SK-N-SH (cell line): ENCODE data around the gene PIAS3. TPM values are rescaled to one million over a fixed set of nuclear protein-coding genes. Genes with fewer than 3 reads are reported as not detected.
A peak's percentile ranks its signal among the peaks of the same experiment; 100 is the strongest.

ENCODE experiments used
- CTCF ChIA-PET: fragments of 300-600, 350-600 bp; formaldehyde crosslinking; extraction: SDS; loops from one replicate; lab custom pipeline; 2021; lab: Yijun Ruan, JAX
- POLR2A ChIA-PET: fragments of 350-600 bp; sonication (Branson Sonifier 250); formaldehyde crosslinking; extraction: SDS; loops from one replicate; lab custom pipeline; 2020; ENCODE audit warnings: antibody characterized with exemption, inconsistent platforms; lab: Yijun Ruan, JAX
- DNase-seq: peaks from one replicate; pipeline ENCODE4 v3.0.0; 2012
- H2AFZ ChIP-seq: fragments of 200-600 bp; sonication (generic); 2 replicates; pipeline ENCODE4 v1.8.1; 2016; ENCODE audit warnings: antibody characterized with exemption, mild to moderate bottlenecking, low read depth
- H3F3A ChIP-seq: fragments of 200-600 bp; sonication (generic); replicated peaks from 2 replicates; pipeline ENCODE3; 2016; ENCODE audit warnings: antibody characterized with exemption, mild to moderate bottlenecking; ENCODE audit not compliant: insufficient read depth
- H3K27ac ChIP-seq, 2 experiments: fragments of 200-500 bp in 1 of 2; fragments of 200-600 bp in 1 of 2; sonication (Bioruptor generic) in 1 of 2; sonication (generic), shearing (Covaris generic) in 1 of 2; 2 replicates each; pipeline versions ENCODE4 v1.5.1 to v1.6.1; 2014 to 2016; ENCODE audit warnings: low read depth in 2 of 2, inconsistent platforms in 1 of 2, low read length in 1 of 2, mild to moderate bottlenecking in 1 of 2, mixed read lengths in 1 of 2
- H3K27me3 ChIP-seq: fragments of 200-600 bp; sonication (generic), shearing (Covaris generic); 2 replicates; pipeline ENCODE4 v1.6.1; 2016; ENCODE audit warnings: mixed run types; ENCODE audit not compliant: insufficient read depth
- H3K36me3 ChIP-seq, 2 experiments: fragments of 200-500 bp in 1 of 2; fragments of 200-600 bp in 1 of 2; sonication (Bioruptor generic) in 1 of 2; sonication (generic) in 1 of 2; replicated peaks in 1 of 2; 2 replicates each; pipeline versions ENCODE3 to v1.5.1; 2014 to 2016; ENCODE audit warnings: low read length in 1 of 2, mild to moderate bottlenecking in 1 of 2; ENCODE audit not compliant: insufficient read depth in 2 of 2, control insufficient read depth in 1 of 2
- H3K4me1 ChIP-seq, 2 experiments: fragments of 200-500 bp in 1 of 2; fragments of 200-600 bp in 1 of 2; sonication (Bioruptor generic) in 1 of 2; sonication (generic), shearing (Covaris generic) in 1 of 2; 2 replicates each; pipeline versions ENCODE4 v1.5.1 to v1.6.1; 2014 to 2016; ENCODE audit warnings: low read depth in 1 of 2, low read length in 1 of 2, mixed run types in 1 of 2; ENCODE audit not compliant: insufficient read depth in 2 of 2, control insufficient read depth in 1 of 2
- H3K4me2 ChIP-seq: fragments of 200-600 bp; sonication (generic), shearing (Covaris generic); 2 replicates; pipeline ENCODE4 v1.6.1; 2017; ENCODE audit warnings: mixed run types
- H3K4me3 ChIP-seq, 2 experiments: fragments of 200-500 bp in 1 of 2; fragments of 200-600 bp in 1 of 2; sonication (Bioruptor generic) in 1 of 2; sonication (generic), shearing (Covaris generic) in 1 of 2; 2 replicates each; pipeline versions ENCODE4 v1.5.1 to v1.8.1; 2014 to 2016; ENCODE audit warnings: low read depth in 2 of 2, inconsistent platforms in 1 of 2, low read length in 1 of 2, mild to moderate bottlenecking in 1 of 2, mixed read lengths in 1 of 2, moderate library complexity in 1 of 2
- H3K79me2 ChIP-seq: fragments of 200-600 bp; sonication (generic); 2 replicates; pipeline ENCODE4 v1.8.1; 2017; ENCODE audit warnings: mild to moderate bottlenecking; ENCODE audit not compliant: insufficient read depth
- H3K9ac ChIP-seq: fragments of 200-600 bp; sonication (generic); 2 replicates; pipeline ENCODE4 v1.6.1; 2017; ENCODE audit warnings: mixed run types
- H3K9me2 ChIP-seq: fragments of 200-600 bp; sonication (generic); 2 replicates; pipeline ENCODE4 v1.6.1; 2017; ENCODE audit warnings: mixed run types
- H3K9me3 ChIP-seq: fragments of 200-600 bp; sonication (generic); 2 replicates; pipeline ENCODE4 v1.6.1; 2017; ENCODE audit warnings: mixed run types, mild to moderate bottlenecking, moderate library complexity
- H4K20me1 ChIP-seq: fragments of 200-600 bp; sonication (generic); 2 replicates; pipeline ENCODE4 v1.6.1; 2017; ENCODE audit warnings: mild to moderate bottlenecking, mixed run types; ENCODE audit not compliant: insufficient read depth
- CHD2 ChIP-seq: fragments of 150-350 bp; IDR thresholded peaks from 2 replicates; pipeline ENCODE4 v1.6.1; 2018; ENCODE audit warnings: low read length; ENCODE audit not compliant: partially characterized antibody
- ELF1 ChIP-seq: IDR thresholded peaks from 2 replicates; pipeline ENCODE4 v1.4.0; 2012
- EZH2phosphoT487 ChIP-seq: fragments of 200-600 bp; sonication (generic); IDR thresholded peaks from 2 replicates; pipeline ENCODE4 v1.6.1; 2017; ENCODE audit warnings: low read depth, mixed run types, mild to moderate bottlenecking, antibody characterized with exemption, moderate library complexity, borderline replicate concordance
- FOXJ3 ChIP-seq: sonication (generic); formaldehyde crosslinking; IDR thresholded peaks from 2 replicates; pipeline ENCODE4 v1.5.1; 2020; ENCODE audit warnings: mild to moderate bottlenecking, missing genetic modification reagents
- FOXM1 ChIP-seq: IDR thresholded peaks from 2 replicates; pipeline ENCODE4 v1.4.0; 2012; ENCODE audit warnings: low read depth, mild to moderate bottlenecking
- GABPA ChIP-seq: IDR thresholded peaks from 2 replicates; pipeline ENCODE4 v1.4.0; 2012; ENCODE audit warnings: low read depth, mild to moderate bottlenecking
- NFIC ChIP-seq: IDR thresholded peaks from 2 replicates; pipeline ENCODE4 v1.4.0; 2012; ENCODE audit warnings: borderline replicate concordance
- NRF1 ChIP-seq: IDR thresholded peaks from 2 replicates; pipeline ENCODE4 v1.6.1; 2012; ENCODE audit warnings: low read depth, mild to moderate bottlenecking, low read length
- POLR2AphosphoS5 ChIP-seq: IDR thresholded peaks from 2 replicates; pipeline ENCODE4 v1.6.1; 2012; ENCODE audit warnings: low read depth, low read length
- RCOR1 ChIP-seq: fragments of 150-350 bp; IDR thresholded peaks from 2 replicates; pipeline ENCODE4 v1.6.1; 2017; ENCODE audit warnings: antibody characterized with exemption, low read length
- RFX5 ChIP-seq: IDR thresholded peaks from 2 replicates; pipeline ENCODE4 v1.6.1; 2012; ENCODE audit warnings: mild to moderate bottlenecking, improper control_type of control experiment, low read length
- RXRA ChIP-seq: IDR thresholded peaks from 2 replicates; pipeline ENCODE4 v1.4.0; 2012; ENCODE audit warnings: low read depth, mild to moderate bottlenecking, borderline replicate concordance
- TAF1 ChIP-seq: IDR thresholded peaks from 2 replicates; pipeline ENCODE4 v1.6.1; 2012; ENCODE audit warnings: low read depth, mild to moderate bottlenecking, low read length, moderate library complexity, borderline replicate concordance
- YY1 ChIP-seq: IDR thresholded peaks from 2 replicates; pipeline ENCODE4 v1.4.0; 2012; ENCODE audit warnings: low read depth, mild to moderate bottlenecking
- WGBS: methylation state at CpG from one replicate; pipeline ENCODE4 v1.1.6; 2017; ENCODE audit warnings: low lambda C conversion rate; 5-methylcytosine and 5-hydroxymethylcytosine counted together
- polyA plus RNA-seq, 3 experiments: library from polyadenylated mRNA; depleted of rRNA; stranded (reverse); fragments of >200 nt; gene quantifications; 2 replicates each; pipeline ENCODE4 v1.2.3, GENCODE V29; 2012
- TF ChIP-seq, protein P1 (sequence below): fragments of 150-350 bp; IDR thresholded peaks from 2 replicates; pipeline ENCODE4 v1.6.1; 2016; ENCODE audit warnings: mild to moderate bottlenecking, low read depth, low read length
- TF ChIP-seq, protein P2 (sequence below): IDR thresholded peaks from 2 replicates; pipeline ENCODE4 v1.6.1; 2012; ENCODE audit warnings: mild to moderate bottlenecking, low read depth, low read length, moderate library complexity
- TF ChIP-seq, protein P3 (sequence below): IDR thresholded peaks from 2 replicates; pipeline ENCODE4 v1.4.0; 2012; ENCODE audit warnings: low read depth, borderline replicate concordance
- TF ChIP-seq, protein P4 (sequence below): IDR thresholded peaks from 2 replicates; pipeline ENCODE4; 2012

PIAS3 gene
- polyA plus RNA-seq, 1 of the 3 experiments (the other 2 are of a cell fraction), result 35.5 TPM

DNA sequence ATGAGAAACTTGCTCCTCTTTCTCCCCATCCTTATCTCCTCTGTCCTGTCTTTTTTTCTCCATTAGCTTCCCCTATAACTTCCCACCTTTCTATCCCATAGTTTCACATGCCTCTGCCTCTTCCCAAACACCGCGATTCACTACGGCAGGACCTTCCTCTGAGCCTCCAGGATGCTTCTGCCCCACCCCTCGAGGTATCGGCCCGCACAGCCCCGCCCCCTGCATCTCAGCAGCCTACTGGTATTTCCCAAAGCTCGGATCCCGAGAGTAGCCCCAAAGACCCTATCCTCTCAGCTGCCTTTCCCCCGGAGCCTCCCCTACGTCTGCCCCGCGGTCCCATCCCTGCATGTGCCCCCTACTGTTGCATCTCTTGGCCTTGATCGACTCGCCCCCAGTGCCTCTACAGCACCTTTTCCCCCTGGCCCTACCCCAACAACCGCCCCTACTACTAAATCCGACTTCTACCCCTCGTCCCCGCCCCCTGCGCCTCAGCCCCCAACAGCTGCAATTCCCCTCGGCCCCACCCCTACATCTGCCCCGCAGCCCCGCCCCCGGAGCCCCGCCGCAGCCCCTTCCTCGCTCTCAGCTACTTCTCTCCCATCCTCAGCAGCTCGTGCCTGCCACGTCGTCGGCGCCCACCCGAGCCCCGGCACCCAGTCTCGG, 512 bp downstream of the PIAS3 start:
- H3K79me2 ChIP-seq, result peaks cover 20% of the 10 kb centered on the region
- peak overlapping the region; percentile 66 to 83 for H3K4me3 ChIP-seq
- CTCF ChIA-PET, result interaction anchor here (1.3 to 9.4 kb wide), 6 partner anchors 9 to 119 kb away, joined by 3 to 162 read pairs (median 6); partner anchors contain the start of gene NUDT17
- H3K4me2 ChIP-seq, result peak overlapping the region; percentile 76
- TF ChIP-seq RCOR1 (no peak), NFIC (no peak), FOXJ3 (CRISPR knock-in tag) (no peak), CHD2 (peak; percentile 12), POLR2AphosphoS5 (no peak), YY1 (no peak), ELF1 (no peak), GABPA (no peak), NRF1 (no peak), TAF1 (no peak), FOXM1 (no peak), EZH2phosphoT487 (no peak), RFX5 (no peak), RXRA (no peak)
- TF ChIP-seq, protein P1, sequence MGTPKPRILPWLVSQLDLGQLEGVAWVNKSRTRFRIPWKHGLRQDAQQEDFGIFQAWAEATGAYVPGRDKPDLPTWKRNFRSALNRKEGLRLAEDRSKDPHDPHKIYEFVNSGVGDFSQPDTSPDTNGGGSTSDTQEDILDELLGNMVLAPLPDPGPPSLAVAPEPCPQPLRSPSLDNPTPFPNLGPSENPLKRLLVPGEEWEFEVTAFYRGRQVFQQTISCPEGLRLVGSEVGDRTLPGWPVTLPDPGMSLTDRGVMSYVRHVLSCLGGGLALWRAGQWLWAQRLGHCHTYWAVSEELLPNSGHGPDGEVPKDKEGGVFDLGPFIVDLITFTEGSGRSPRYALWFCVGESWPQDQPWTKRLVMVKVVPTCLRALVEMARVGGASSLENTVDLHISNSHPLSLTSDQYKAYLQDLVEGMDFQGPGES, result no peak
- TF ChIP-seq, protein P2, sequence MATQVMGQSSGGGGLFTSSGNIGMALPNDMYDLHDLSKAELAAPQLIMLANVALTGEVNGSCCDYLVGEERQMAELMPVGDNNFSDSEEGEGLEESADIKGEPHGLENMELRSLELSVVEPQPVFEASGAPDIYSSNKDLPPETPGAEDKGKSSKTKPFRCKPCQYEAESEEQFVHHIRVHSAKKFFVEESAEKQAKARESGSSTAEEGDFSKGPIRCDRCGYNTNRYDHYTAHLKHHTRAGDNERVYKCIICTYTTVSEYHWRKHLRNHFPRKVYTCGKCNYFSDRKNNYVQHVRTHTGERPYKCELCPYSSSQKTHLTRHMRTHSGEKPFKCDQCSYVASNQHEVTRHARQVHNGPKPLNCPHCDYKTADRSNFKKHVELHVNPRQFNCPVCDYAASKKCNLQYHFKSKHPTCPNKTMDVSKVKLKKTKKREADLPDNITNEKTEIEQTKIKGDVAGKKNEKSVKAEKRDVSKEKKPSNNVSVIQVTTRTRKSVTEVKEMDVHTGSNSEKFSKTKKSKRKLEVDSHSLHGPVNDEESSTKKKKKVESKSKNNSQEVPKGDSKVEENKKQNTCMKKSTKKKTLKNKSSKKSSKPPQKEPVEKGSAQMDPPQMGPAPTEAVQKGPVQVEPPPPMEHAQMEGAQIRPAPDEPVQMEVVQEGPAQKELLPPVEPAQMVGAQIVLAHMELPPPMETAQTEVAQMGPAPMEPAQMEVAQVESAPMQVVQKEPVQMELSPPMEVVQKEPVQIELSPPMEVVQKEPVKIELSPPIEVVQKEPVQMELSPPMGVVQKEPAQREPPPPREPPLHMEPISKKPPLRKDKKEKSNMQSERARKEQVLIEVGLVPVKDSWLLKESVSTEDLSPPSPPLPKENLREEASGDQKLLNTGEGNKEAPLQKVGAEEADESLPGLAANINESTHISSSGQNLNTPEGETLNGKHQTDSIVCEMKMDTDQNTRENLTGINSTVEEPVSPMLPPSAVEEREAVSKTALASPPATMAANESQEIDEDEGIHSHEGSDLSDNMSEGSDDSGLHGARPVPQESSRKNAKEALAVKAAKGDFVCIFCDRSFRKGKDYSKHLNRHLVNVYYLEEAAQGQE, result 0 out of 2 replicates have a peak, but pooled peaks have one; percentile 2
- TF ChIP-seq, protein P3, sequence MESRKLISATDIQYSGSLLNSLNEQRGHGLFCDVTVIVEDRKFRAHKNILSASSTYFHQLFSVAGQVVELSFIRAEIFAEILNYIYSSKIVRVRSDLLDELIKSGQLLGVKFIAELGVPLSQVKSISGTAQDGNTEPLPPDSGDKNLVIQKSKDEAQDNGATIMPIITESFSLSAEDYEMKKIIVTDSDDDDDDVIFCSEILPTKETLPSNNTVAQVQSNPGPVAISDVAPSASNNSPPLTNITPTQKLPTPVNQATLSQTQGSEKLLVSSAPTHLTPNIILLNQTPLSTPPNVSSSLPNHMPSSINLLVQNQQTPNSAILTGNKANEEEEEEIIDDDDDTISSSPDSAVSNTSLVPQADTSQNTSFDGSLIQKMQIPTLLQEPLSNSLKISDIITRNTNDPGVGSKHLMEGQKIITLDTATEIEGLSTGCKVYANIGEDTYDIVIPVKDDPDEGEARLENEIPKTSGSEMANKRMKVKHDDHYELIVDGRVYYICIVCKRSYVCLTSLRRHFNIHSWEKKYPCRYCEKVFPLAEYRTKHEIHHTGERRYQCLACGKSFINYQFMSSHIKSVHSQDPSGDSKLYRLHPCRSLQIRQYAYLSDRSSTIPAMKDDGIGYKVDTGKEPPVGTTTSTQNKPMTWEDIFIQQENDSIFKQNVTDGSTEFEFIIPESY, result no peak
- TF ChIP-seq, protein P4, sequence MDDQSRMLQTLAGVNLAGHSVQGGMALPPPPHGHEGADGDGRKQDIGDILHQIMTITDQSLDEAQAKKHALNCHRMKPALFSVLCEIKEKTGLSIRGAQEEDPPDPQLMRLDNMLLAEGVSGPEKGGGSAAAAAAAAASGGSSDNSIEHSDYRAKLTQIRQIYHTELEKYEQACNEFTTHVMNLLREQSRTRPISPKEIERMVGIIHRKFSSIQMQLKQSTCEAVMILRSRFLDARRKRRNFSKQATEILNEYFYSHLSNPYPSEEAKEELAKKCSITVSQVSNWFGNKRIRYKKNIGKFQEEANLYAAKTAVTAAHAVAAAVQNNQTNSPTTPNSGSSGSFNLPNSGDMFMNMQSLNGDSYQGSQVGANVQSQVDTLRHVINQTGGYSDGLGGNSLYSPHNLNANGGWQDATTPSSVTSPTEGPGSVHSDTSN, result no peak
- TF ChIP-seq, all 33 proteins: peak for 2
- no peaks in the 10 kb centered on the region; the same call in 1 of the 2 replicates for H4K20me1 ChIP-seq
- 1% methylated on average over 34 of the region's 35 CpGs for WGBS
- POLR2A ChIA-PET, result interaction anchor here (0.9 to 4.6 kb wide), 12 partner anchors 8 to 177 kb away, joined by 3 to 66 read pairs (median 4); partner anchors contain the start of genes ANKRD34A, ANKRD35, LIX1L and NUDT17
- peaks cover 8 to 9% of the 10 kb centered on the region in 2 experiments; a peak in 3 of 4 replicates for H3K4me1 ChIP-seq
- H3K9ac ChIP-seq, result peak overlapping the region; percentile 77; the same call in 1 of the 2 replicates
- no peaks in the 10 kb centered on the region for H3F3A ChIP-seq
- 0 out of 2 replicates have a peak overlapping the region, but pooled peaks have one; percentile 47 for H2AFZ ChIP-seq
- no peaks in the 10 kb centered on the region for H3K9me3 ChIP-seq
- peak; percentile 83 for DNase-seq
- H3K36me3 ChIP-seq, result peaks cover 27 to 29% of the 10 kb centered on the region in 2 experiments
- H3K9me2 ChIP-seq, result no peaks in the 10 kb centered on the region
- H3K27me3 ChIP-seq, result no peaks in the 10 kb centered on the region
- peak overlapping the region; percentile 83 to 95; a peak in 3 of 4 replicates for H3K27ac ChIP-seq
